ENCODE measurements around the gene COX6B2. TPM values are rescaled to one million over a fixed set of nuclear protein-coding genes. Genes with fewer than 3 reads are reported as not detected.
A peak's percentile ranks its signal among the peaks of the same experiment; 100 is the strongest.

The COX6B2 gene
- total and polyA plus RNA-seq, 2 of the 13 experiments (the other 11 are each of a cell fraction or from before 2014, with no cell fraction given): 0.21 TPM; not detected in 1

DNA sequence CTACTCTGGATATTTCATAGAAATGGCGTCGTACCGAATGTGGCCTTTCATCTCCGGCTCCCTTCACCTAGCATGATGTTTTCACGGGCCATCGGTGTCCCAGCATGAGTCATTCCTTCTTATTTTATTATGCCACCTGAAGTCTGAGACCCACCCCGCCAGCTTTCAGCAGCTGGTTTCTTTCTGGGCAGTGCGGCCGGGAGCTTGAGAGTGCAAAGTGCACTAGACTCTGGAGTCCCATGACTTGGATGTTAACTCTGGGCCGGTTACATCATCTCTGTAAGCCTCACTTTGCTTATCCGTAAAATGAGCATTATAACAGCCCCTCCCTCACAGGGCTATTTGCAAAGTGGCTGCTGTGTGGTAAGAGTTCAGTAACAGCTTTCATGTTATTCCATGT is 20.6 kb downstream of the COX6B2 start (continued):
- no peak for TF ChIP-seq STAT5B (CRISPR knock-in tag; IDR thresholded peaks at IDR 0.05)
- TF ChIP-seq HES4 (CRISPR knock-in tag; IDR thresholded peaks at IDR 0.05; ENCODE audit: borderline replicate concordance): no peak
- no peak for TF ChIP-seq XBP1 (CRISPR knock-in tag; IDR thresholded peaks at IDR 0.05)
- TF ChIP-seq ZNF549 (CRISPR knock-in tag; IDR thresholded peaks at IDR 0.05): no peak
- TF ChIP-seq NR3C1 (CRISPR knock-in tag; IDR thresholded peaks at IDR 0.05): no peak
- TF ChIP-seq, protein P1, sequence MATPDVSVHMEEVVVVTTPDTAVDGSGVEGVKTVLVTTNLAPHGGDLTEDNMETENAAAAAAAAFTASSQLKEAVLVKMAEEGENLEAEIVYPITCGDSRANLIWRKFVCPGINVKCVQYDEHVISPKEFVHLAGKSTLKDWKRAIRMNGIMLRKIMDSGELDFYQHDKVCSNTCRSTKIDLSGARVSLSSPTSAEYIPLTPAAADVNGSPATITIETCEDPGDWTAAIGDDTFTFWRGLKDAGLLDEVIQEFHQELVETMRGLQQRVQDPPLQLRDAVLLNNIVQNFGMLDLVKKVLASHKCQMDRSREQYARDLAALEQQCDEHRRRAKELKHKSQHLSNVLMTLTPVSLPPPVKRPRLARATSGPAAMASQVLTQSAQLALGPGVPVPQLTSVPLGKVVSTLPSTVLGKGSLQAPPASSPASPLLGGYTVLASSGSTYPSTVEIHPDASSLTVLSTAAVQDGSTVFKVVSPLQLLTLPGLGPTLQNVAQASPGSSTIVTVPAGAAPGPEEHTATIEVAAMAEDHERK (CRISPR knock-in tag; IDR thresholded peaks at IDR 0.05; ENCODE audit: low read depth): no peak
- TF ChIP-seq, protein P2, sequence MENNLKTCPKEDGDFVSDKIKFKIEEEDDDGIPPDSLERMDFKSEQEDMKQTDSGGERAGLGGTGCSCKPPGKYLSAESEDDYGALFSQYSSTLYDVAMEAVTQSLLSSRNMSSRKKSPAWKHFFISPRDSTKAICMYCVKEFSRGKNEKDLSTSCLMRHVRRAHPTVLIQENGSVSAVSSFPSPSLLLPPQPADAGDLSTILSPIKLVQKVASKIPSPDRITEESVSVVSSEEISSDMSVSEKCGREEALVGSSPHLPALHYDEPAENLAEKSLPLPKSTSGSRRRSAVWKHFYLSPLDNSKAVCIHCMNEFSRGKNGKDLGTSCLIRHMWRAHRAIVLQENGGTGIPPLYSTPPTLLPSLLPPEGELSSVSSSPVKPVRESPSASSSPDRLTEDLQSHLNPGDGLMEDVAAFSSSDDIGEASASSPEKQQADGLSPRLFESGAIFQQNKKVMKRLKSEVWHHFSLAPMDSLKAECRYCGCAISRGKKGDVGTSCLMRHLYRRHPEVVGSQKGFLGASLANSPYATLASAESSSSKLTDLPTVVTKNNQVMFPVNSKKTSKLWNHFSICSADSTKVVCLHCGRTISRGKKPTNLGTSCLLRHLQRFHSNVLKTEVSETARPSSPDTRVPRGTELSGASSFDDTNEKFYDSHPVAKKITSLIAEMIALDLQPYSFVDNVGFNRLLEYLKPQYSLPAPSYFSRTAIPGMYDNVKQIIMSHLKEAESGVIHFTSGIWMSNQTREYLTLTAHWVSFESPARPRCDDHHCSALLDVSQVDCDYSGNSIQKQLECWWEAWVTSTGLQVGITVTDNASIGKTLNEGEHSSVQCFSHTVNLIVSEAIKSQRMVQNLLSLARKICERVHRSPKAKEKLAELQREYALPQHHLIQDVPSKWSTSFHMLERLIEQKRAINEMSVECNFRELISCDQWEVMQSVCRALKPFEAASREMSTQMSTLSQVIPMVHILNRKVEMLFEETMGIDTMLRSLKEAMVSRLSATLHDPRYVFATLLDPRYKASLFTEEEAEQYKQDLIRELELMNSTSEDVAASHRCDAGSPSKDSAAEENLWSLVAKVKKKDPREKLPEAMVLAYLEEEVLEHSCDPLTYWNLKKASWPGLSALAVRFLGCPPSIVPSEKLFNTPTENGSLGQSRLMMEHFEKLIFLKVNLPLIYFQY (CRISPR knock-in tag; IDR thresholded peaks at IDR 0.05; ENCODE audit: borderline replicate concordance): peak; percentile 79; the same call in 1 of the 2 replicates
- TF ChIP-seq, protein P3, sequence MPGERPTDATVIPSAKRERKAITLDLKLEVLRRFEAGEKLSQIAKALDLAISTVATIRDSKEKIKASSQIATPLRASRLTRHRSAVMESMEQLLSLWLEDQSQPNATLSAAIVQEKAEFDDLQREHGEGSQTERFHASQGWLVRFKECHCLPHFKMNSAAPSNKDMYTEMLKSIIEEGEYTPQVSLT (CRISPR knock-in tag; IDR thresholded peaks at IDR 0.05; ENCODE audit: borderline replicate concordance, low read depth): no peak
- peak; percentile 48 to 81; a peak in 3 of 4 replicates for TF ChIP-seq POLR2A (IDR thresholded peaks at IDR 0.05; ENCODE audit: insufficient read depth in 1 of 2, low read depth in 2 of 2, low read length in 2 of 2)
- TF ChIP-seq KDM4B (CRISPR knock-in tag; IDR thresholded peaks at IDR 0.05): no peak
- TF ChIP-seq ZNF205 (CRISPR knock-in tag; IDR thresholded peaks at IDR 0.05): peak; percentile 39; the same call in 1 of the 2 replicates
- TF ChIP-seq SP5 (CRISPR knock-in tag; IDR thresholded peaks at IDR 0.05; ENCODE audit: borderline replicate concordance, low read depth): 0 out of 2 replicates have a peak, but pooled peaks have one; percentile 31
- TF ChIP-seq RFX1 (IDR thresholded peaks at IDR 0.05): no peak
- TF ChIP-seq, protein P4, sequence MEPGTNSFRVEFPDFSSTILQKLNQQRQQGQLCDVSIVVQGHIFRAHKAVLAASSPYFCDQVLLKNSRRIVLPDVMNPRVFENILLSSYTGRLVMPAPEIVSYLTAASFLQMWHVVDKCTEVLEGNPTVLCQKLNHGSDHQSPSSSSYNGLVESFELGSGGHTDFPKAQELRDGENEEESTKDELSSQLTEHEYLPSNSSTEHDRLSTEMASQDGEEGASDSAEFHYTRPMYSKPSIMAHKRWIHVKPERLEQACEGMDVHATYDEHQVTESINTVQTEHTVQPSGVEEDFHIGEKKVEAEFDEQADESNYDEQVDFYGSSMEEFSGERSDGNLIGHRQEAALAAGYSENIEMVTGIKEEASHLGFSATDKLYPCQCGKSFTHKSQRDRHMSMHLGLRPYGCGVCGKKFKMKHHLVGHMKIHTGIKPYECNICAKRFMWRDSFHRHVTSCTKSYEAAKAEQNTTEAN (CRISPR knock-in tag; conservative IDR thresholded peaks at IDR 0.05): no peak
- no peak for TF ChIP-seq KLF12 (CRISPR knock-in tag; IDR thresholded peaks at IDR 0.05; ENCODE audit: borderline replicate concordance)
- peak; percentile 77; the same call in 1 of the 2 replicates for TF ChIP-seq MIER3 (CRISPR knock-in tag; IDR thresholded peaks at IDR 0.05; ENCODE audit: borderline replicate concordance)
- TF ChIP-seq POLR2G (IDR thresholded peaks at IDR 0.05; ENCODE audit: low read depth, low read length): peak; percentile 83
- peak; percentile 67; the same call in 1 of the 2 replicates for TF ChIP-seq ERF (CRISPR knock-in tag; IDR thresholded peaks at IDR 0.05)
- TF ChIP-seq XRCC5 (optimal IDR thresholded peaks at IDR 0.05; ENCODE audit: low read length): no peak
- TF ChIP-seq, protein P5, sequence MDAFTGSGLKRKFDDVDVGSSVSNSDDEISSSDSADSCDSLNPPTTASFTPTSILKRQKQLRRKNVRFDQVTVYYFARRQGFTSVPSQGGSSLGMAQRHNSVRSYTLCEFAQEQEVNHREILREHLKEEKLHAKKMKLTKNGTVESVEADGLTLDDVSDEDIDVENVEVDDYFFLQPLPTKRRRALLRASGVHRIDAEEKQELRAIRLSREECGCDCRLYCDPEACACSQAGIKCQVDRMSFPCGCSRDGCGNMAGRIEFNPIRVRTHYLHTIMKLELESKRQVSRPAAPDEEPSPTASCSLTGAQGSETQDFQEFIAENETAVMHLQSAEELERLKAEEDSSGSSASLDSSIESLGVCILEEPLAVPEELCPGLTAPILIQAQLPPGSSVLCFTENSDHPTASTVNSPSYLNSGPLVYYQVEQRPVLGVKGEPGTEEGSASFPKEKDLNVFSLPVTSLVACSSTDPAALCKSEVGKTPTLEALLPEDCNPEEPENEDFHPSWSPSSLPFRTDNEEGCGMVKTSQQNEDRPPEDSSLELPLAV (CRISPR knock-in tag; conservative IDR thresholded peaks at IDR 0.05; ENCODE audit: low read depth): no peak
- peak; percentile 92 for TF ChIP-seq RCOR2 (CRISPR knock-in tag; IDR thresholded peaks at IDR 0.05)
- TF ChIP-seq IRF2 (CRISPR knock-in tag; IDR thresholded peaks at IDR 0.05): peak; percentile 68
- TF ChIP-seq JUN (CRISPR knock-in tag; IDR thresholded peaks at IDR 0.05): no peak; the same call in 1 of the 2 replicates

Measured in HepG2 (cell line).